Measurements from ENCODE around the gene USB1. TPM values are rescaled to one million over a fixed set of nuclear protein-coding genes. Genes with fewer than 3 reads are reported as not detected.

USB1 gene
- total and polyA plus RNA-seq, 2 donors, result 4.5 to 31.4 TPM

GRCh38 chr16:58032710-58033293, 31.6 kb downstream of the USB1 start:
- H3K27ac ChIP-seq (ENCODE audit: low read depth in 1 of 2, low read length in 1 of 2), result no peak overlapping the region
- no peaks in the 10 kb centered on the region for H3K4me1 ChIP-seq (ENCODE audit: control insufficient read depth in 2 of 2, insufficient read depth in 2 of 2, low read length in 2 of 2)
- no peaks in the 10 kb centered on the region for H3K9me3 ChIP-seq (ENCODE audit: control insufficient read depth in 2 of 2, insufficient read depth in 1 of 2, low read length in 1 of 2)
- no peaks in the 10 kb centered on the region for H3K36me3 ChIP-seq (ENCODE audit: control insufficient read depth in 2 of 2, insufficient read depth in 2 of 2, low read length in 1 of 2)
- no peak overlapping the region for H3K4me3 ChIP-seq (ENCODE audit: low read length in 2 of 2)
- DNase-seq (ENCODE audit: low read depth in 6 of 9, low spot score in 9 of 9), result no peak
- H3K27me3 ChIP-seq (ENCODE audit: control insufficient read depth in 2 of 2, insufficient read depth in 1 of 2, low read length in 1 of 2), result peaks cover under 1 to 14% of the 10 kb centered on the region in 2 donors
- 93% methylated on average over 15 of the region's 15 CpGs for WGBS

GRCh38 chr16:58034128-58034685, 33.0 kb downstream of the USB1 start:
- no peaks in the 10 kb centered on the region for H3K4me1 ChIP-seq (ENCODE audit: control insufficient read depth in 2 of 2, insufficient read depth in 2 of 2, low read length in 2 of 2)
- DNase-seq (ENCODE audit: low read depth in 6 of 9, low spot score in 9 of 9), result no peak
- WGBS, result 93% methylated on average over 14 of the region's 14 CpGs

DNA sequence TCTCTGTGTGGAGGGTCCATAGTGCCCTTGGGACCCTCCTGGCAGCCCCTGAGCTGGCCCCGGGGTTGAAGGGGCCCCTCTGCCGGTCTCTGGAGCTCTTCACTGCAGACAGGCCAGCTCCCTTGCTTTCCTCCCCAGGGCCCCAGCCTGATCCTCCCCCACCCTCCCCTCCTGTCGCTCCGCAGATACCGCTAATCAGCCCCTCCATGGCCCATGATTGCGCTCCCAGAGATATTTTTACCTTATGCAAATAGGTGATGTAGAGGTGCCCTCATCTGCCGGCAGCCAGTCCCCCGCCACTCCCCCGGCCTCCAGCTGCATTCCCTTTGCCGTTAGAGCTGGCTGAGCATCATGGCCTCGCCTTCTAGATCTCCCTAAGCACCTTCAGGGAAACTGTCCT, 33.6 kb downstream of the USB1 start:
- no peaks in the 10 kb centered on the region for H3K27me3 ChIP-seq (ENCODE audit: control insufficient read depth in 2 of 2, insufficient read depth in 1 of 2, low read length in 1 of 2)
- H3K9me3 ChIP-seq (ENCODE audit: control insufficient read depth in 2 of 2, insufficient read depth in 1 of 2, low read length in 1 of 2), result no peaks in the 10 kb centered on the region
- H3K4me1 ChIP-seq (ENCODE audit: control insufficient read depth in 2 of 2, insufficient read depth in 2 of 2, low read length in 2 of 2), result no peaks in the 10 kb centered on the region
- no peak overlapping the region for H3K27ac ChIP-seq (ENCODE audit: low read depth in 1 of 2, low read length in 1 of 2)
- no peak for DNase-seq (ENCODE audit: low read depth in 6 of 9, low spot score in 9 of 9)
- no peak overlapping the region for H3K4me3 ChIP-seq (ENCODE audit: low read length in 2 of 2)
- WGBS, result 94% methylated on average over 11 of the region's 11 CpGs
- H3K36me3 ChIP-seq (ENCODE audit: control insufficient read depth in 2 of 2, insufficient read depth in 2 of 2, low read length in 1 of 2), result no peaks in the 10 kb centered on the region

More at GRCh38 chr16:58034128-58034685, 33.0 kb downstream of the USB1 start:
- H3K4me3 ChIP-seq (ENCODE audit: low read length in 2 of 2), result no peak overlapping the region
- no peaks in the 10 kb centered on the region for H3K9me3 ChIP-seq (ENCODE audit: control insufficient read depth in 2 of 2, insufficient read depth in 1 of 2, low read length in 1 of 2)
- no peaks in the 10 kb centered on the region for H3K36me3 ChIP-seq (ENCODE audit: control insufficient read depth in 2 of 2, insufficient read depth in 2 of 2, low read length in 1 of 2)
- H3K27ac ChIP-seq (ENCODE audit: low read depth in 1 of 2, low read length in 1 of 2), result no peak overlapping the region
- H3K27me3 ChIP-seq (ENCODE audit: control insufficient read depth in 2 of 2, insufficient read depth in 1 of 2, low read length in 1 of 2), result no peaks in the 10 kb centered on the region

DNA sequence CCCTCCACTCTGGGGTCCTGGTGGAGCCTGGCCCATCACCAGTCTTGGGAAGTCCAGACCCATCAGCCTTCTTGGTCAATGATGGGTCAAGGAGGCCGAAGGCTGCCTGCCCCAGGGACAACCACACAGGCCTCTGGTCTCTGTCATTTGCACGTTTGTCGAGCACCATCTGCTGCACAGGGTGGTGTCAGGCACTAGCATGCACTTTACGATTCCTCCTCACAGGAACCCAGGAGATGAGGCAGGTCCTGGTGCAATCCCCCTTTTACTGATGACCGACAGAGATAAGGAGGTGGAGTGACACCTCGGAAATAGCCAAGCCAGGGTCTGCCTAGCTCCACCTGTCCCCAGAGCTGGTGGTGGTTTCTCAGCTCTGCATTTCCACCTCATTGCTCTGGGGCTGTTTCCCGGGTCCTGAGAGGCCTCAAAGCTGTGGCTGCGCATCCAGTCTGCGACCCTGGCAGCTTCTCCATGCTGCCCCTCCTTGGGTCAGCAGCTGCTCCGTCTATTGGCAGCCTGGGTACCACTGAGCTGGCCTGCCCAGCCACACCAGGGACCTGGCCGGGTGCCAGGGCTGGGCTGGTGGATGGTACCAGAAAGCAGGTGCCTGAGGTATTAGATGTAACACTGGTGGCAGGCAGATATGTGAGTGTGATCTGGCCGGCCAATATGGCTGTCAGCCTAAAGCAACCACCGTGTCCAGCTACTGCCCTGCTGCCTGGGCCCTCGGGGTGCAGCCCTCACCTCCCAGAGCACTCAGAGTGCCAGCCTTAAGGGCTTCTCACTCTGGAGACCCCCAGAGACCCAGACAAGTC, 34.4 kb downstream of the USB1 start:
- Histone ChIP-seq H3K9me3 (ENCODE audit: control insufficient read depth in 2 of 2, insufficient read depth in 1 of 2, low read length in 1 of 2) (no peaks in the 10 kb centered on the region), H3K27me3 (ENCODE audit: control insufficient read depth in 2 of 2, insufficient read depth in 1 of 2, low read length in 1 of 2) (no peaks in the 10 kb centered on the region), H3K4me3 (ENCODE audit: low read length in 2 of 2) (no peak overlapping the region), H3K27ac (ENCODE audit: low read depth in 1 of 2, low read length in 1 of 2) (no peak overlapping the region), H3K36me3 (ENCODE audit: control insufficient read depth in 2 of 2, insufficient read depth in 2 of 2, low read length in 1 of 2) (no peaks in the 10 kb centered on the region), H3K4me1 (ENCODE audit: control insufficient read depth in 2 of 2, insufficient read depth in 2 of 2, low read length in 2 of 2) (no peaks in the 10 kb centered on the region)
- DNase-seq (ENCODE audit: low read depth in 6 of 9, low spot score in 9 of 9), result no peak
- WGBS, result 95% methylated on average over 14 of the region's 14 CpGs

- Histone ChIP-seq H3K36me3 (ENCODE audit: control insufficient read depth in 2 of 2, insufficient read depth in 2 of 2, low read length in 1 of 2) (no peaks in the 10 kb centered on the region), H3K27ac (ENCODE audit: low read depth in 1 of 2, low read length in 1 of 2) (no peak overlapping the region), H3K4me3 (ENCODE audit: low read length in 2 of 2) (no peak overlapping the region), H3K9me3 (ENCODE audit: control insufficient read depth in 2 of 2, insufficient read depth in 1 of 2, low read length in 1 of 2) (no peaks in the 10 kb centered on the region), H3K4me1 (ENCODE audit: control insufficient read depth in 2 of 2, insufficient read depth in 2 of 2, low read length in 2 of 2) (no peaks in the 10 kb centered on the region), H3K27me3 (ENCODE audit: control insufficient read depth in 2 of 2, insufficient read depth in 1 of 2, low read length in 1 of 2) (no peaks in the 10 kb centered on the region)
- WGBS, result 94% methylated on average over 6 of the region's 6 CpGs
- DNase-seq (ENCODE audit: low read depth in 6 of 9, low spot score in 9 of 9), result no peak
Measured at GRCh38 chr16:58036943-58037342, 35.7 kb downstream of the USB1 start.

- no peak for DNase-seq (ENCODE audit: low read depth in 6 of 9, low spot score in 9 of 9)
- no peaks in the 10 kb centered on the region for H3K4me1 ChIP-seq (ENCODE audit: control insufficient read depth in 2 of 2, insufficient read depth in 2 of 2, low read length in 2 of 2)
Measured at GRCh38 chr16:58037365-58038057, 36.3 kb downstream of the USB1 start.

DNA sequence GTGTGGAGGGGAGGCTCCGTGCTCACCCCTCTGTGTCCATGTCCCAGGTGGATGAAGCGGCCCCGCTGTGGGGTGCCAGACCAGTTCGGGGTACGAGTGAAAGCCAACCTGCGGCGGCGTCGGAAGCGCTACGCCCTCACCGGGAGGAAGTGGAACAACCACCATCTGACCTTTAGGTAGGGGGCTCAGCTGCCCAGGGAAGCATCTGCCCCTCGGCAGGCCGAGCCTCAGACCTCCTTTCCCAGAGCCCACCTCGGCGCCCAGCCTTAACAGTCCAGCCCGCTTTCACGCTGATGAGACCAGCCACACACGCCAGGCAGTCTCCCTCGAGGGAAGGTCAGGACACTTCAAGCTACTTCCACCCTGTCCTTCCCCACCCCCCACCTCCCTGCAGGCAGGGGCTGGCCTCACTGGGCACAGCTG, 37.0 kb downstream of the USB1 start:
- Histone ChIP-seq H3K4me1 (ENCODE audit: control insufficient read depth in 2 of 2, insufficient read depth in 2 of 2, low read length in 2 of 2) (no peaks in the 10 kb centered on the region), H3K27me3 (ENCODE audit: control insufficient read depth in 2 of 2, insufficient read depth in 1 of 2, low read length in 1 of 2) (no peaks in the 10 kb centered on the region), H3K4me3 (ENCODE audit: low read length in 2 of 2) (no peak overlapping the region), H3K27ac (ENCODE audit: low read depth in 1 of 2, low read length in 1 of 2) (no peak overlapping the region), H3K36me3 (ENCODE audit: control insufficient read depth in 2 of 2, insufficient read depth in 2 of 2, low read length in 1 of 2) (no peaks in the 10 kb centered on the region), H3K9me3 (ENCODE audit: control insufficient read depth in 2 of 2, insufficient read depth in 1 of 2, low read length in 1 of 2) (no peaks in the 10 kb centered on the region)
- no peak for DNase-seq (ENCODE audit: low read depth in 6 of 9, low spot score in 9 of 9)
- 98% methylated on average over 20 of the region's 20 CpGs for WGBS

More at GRCh38 chr16:58037365-58038057, 36.3 kb downstream of the USB1 start:
- 98% methylated on average over 16 of the region's 16 CpGs for WGBS
- H3K27me3 ChIP-seq (ENCODE audit: control insufficient read depth in 2 of 2, insufficient read depth in 1 of 2, low read length in 1 of 2), result no peaks in the 10 kb centered on the region
- H3K27ac ChIP-seq (ENCODE audit: low read depth in 1 of 2, low read length in 1 of 2), result no peak overlapping the region
- no peaks in the 10 kb centered on the region for H3K9me3 ChIP-seq (ENCODE audit: control insufficient read depth in 2 of 2, insufficient read depth in 1 of 2, low read length in 1 of 2)
- no peaks in the 10 kb centered on the region for H3K36me3 ChIP-seq (ENCODE audit: control insufficient read depth in 2 of 2, insufficient read depth in 2 of 2, low read length in 1 of 2)
- no peak overlapping the region for H3K4me3 ChIP-seq (ENCODE audit: low read length in 2 of 2)

DNA sequence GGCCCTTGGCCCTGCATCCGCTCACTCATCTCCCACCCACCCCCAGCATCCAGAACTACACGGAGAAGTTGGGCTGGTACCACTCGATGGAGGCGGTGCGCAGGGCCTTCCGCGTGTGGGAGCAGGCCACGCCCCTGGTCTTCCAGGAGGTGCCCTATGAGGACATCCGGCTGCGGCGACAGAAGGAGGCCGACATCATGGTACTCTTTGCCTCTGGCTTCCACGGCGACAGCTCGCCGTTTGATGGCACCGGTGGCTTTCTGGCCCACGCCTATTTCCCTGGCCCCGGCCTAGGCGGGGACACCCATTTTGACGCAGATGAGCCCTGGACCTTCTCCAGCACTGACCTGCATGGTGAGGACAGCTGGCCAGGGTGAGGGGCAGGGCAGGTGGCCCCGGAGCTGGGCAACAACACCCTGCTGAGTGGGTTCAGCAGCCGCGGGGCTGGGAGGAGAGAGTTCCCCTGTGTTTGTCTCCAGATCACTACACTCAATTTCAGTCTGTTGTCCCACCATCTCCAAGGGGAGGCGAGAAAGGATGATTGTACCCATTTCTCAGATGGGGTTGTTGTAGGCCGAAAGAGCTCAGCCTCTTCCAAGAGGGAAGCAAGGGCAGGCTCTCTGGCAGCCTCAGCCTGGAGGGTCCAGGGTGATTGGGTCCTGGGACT, 38.8 kb downstream of the USB1 start:
- WGBS, result 97% methylated on average over 26 of the region's 26 CpGs

More for the DNA sequence above, 38.8 kb downstream of the USB1 start:
- Histone ChIP-seq H3K9me3 (ENCODE audit: control insufficient read depth in 2 of 2, insufficient read depth in 1 of 2, low read length in 1 of 2) (no peaks in the 10 kb centered on the region), H3K27me3 (ENCODE audit: control insufficient read depth in 2 of 2, insufficient read depth in 1 of 2, low read length in 1 of 2) (no peaks in the 10 kb centered on the region), H3K36me3 (ENCODE audit: control insufficient read depth in 2 of 2, insufficient read depth in 2 of 2, low read length in 1 of 2) (no peaks in the 10 kb centered on the region), H3K4me3 (ENCODE audit: low read length in 2 of 2) (no peak overlapping the region), H3K4me1 (ENCODE audit: control insufficient read depth in 2 of 2, insufficient read depth in 2 of 2, low read length in 2 of 2) (no peaks in the 10 kb centered on the region), H3K27ac (ENCODE audit: low read depth in 1 of 2, low read length in 1 of 2) (no peak overlapping the region)
- no peak for DNase-seq (ENCODE audit: low read depth in 6 of 9, low spot score in 9 of 9)

Measured in thymus (tissue), 11 donors.